ENCODE results near the gene PLCB2. TPM values are rescaled to one million over a fixed set of nuclear protein-coding genes. Genes with fewer than 3 reads are reported as not detected.

The PLCB2 gene
- total and polyA plus RNA-seq, 9 of the 15 experiments (the other 6 are each of a cell fraction or from before 2014, with no cell fraction given) = 0.37 to 12.3 (median 8.0) TPM

GRCh38 chr15:40245666-40246450 is 61.9 kb downstream of the PLCB2 start:
- no peak overlapping the region for H2AFZ ChIP-seq (ENCODE audit: low read depth, low read length)
- no peak overlapping the region for H3K4me3 ChIP-seq
- no peak overlapping the region for H3K27ac ChIP-seq (ENCODE audit: extremely low read depth, low read depth, low read length)
- no peaks in the 10 kb centered on the region for H3K79me2 ChIP-seq (ENCODE audit: control insufficient read depth, insufficient read depth, low read length)
- no peaks in the 10 kb centered on the region for H3K36me3 ChIP-seq (ENCODE audit: control insufficient read depth, insufficient read depth, low read length)
- no TSS peak for BruUV-seq (replicated peaks)
- no peak for DNase-seq (ENCODE audit: extremely low read depth in 1 of 4, low spot score in 3 of 4)
- WGBS (ENCODE audit: insufficient coverage, low coverage, missing lambda C conversion rate) = 30% methylated on average over 8 of the region's 9 CpGs
- H3K4me2 ChIP-seq (ENCODE audit: insufficient read depth, low read length) = no peak overlapping the region
- 0 out of 4 replicates have a peak overlapping the region, but pooled peaks of 1 of the 2 experiments have one; percentile 61 for H3K9ac ChIP-seq (ENCODE audit: insufficient read depth in 1 of 2, low read depth in 2 of 2, low read length in 2 of 2)
- peak; percentile 15 for FAIRE-seq
- no peaks in the 10 kb centered on the region for H4K20me1 ChIP-seq (replicated peaks; ENCODE audit: control insufficient read depth, insufficient read depth, low read length)
- H3K27me3 ChIP-seq (ENCODE audit: control insufficient read depth in 2 of 2, insufficient read depth in 2 of 2, low read length in 2 of 2) = peaks cover 0 to 23% of the 10 kb centered on the region in 2 experiments; a peak in 2 of 5 replicates
- intact Hi-C loops (cut with micrococcal nuclease) (no loop called here), in situ Hi-C loops (cut with MboI) (no loop called here)
- POLR2A ChIA-PET = interaction anchor here (1.1 to 1.2 kb wide), 2 partner anchors 16 to 385 kb away, joined by 3 read pairs; no protein-coding TSS in a partner anchor
- CTCF ChIA-PET (ENCODE audit: low intra/inter-chr PET ratio) = no interaction called here
- peaks cover 20 to 26% of the 10 kb centered on the region in 2 experiments; a peak in 4 of 5 replicates for H3K4me1 ChIP-seq (replicated peaks in 1 of 2; ENCODE audit: control insufficient read depth in 2 of 2, insufficient read depth in 2 of 2, low read length in 2 of 2)
- no peaks in the 10 kb centered on the region for H3K9me1 ChIP-seq (ENCODE audit: control insufficient read depth, insufficient read depth, low read length)
- ATAC-seq = no peak
- H3K9me3 ChIP-seq (replicated peaks; ENCODE audit: control insufficient read depth, insufficient read depth, low read depth, low read length) = no peaks in the 10 kb centered on the region
- TF ChIP-seq CTCFL (IDR thresholded peaks at IDR 0.05; ENCODE audit: borderline replicate concordance, insufficient read depth, low read depth, low read length, poor library complexity, severe bottlenecking) = no peak
- no peak for TF ChIP-seq SREBF2 (CRISPR knock-in tag; IDR thresholded peaks at IDR 0.05)
- no peak for TF ChIP-seq CGGBP1 (CRISPR knock-in tag; IDR thresholded peaks at IDR 0.05)
- TF ChIP-seq FOXM1 (IDR thresholded peaks at IDR 0.05; ENCODE audit: low read depth) = no peak
- TF ChIP-seq FOXM1 (CRISPR knock-in tag; IDR thresholded peaks at IDR 0.05; ENCODE audit: low read depth) = no peak
- no peak for TF ChIP-seq CREB3 (tag; conservative IDR thresholded peaks at IDR 0.05; ENCODE audit: low read depth)
- no peak for TF ChIP-seq MTA2 (IDR thresholded peaks at IDR 0.05; ENCODE audit: low read depth)
- TF ChIP-seq SP2 (IDR thresholded peaks at IDR 0.05; ENCODE audit: extremely low read depth, low read depth, low read length, poor library complexity, severe bottlenecking) = no peak
- no peak for TF ChIP-seq SMAD1 (IDR thresholded peaks at IDR 0.05; ENCODE audit: low read depth, low read length, partially characterized antibody)
- no peak for TF ChIP-seq SIRT6 (IDR thresholded peaks at IDR 0.05; ENCODE audit: low read depth, low read length)
- no peak for TF ChIP-seq ZBTB26 (CRISPR knock-in tag; IDR thresholded peaks at IDR 0.05)
- TF ChIP-seq ZNF134 (CRISPR knock-in tag; conservative IDR thresholded peaks at IDR 0.05) = no peak
- no peak for TF ChIP-seq BRF1 (IDR thresholded peaks at IDR 0.05; ENCODE audit: borderline replicate concordance, extremely low read depth, insufficient read length)
- no peak for TF ChIP-seq NCOA4 (IDR thresholded peaks at IDR 0.05; ENCODE audit: partially characterized antibody)
- no peak for TF ChIP-seq ZNF280A (IDR thresholded peaks at IDR 0.05; ENCODE audit: low read depth, partially characterized antibody)
